HG02798 (cell line): ENCODE data around the gene SUPT3H.
"Not testable (repeated sequence)": the region's sequence is repeated elsewhere in the genome, so short reads cannot be mapped to it uniquely, and the experiment has no call there.

Experiments
- ATAC-seq: cut with Tn5 transposase; IDR thresholded peaks from one replicate; pipeline ENCODE4 v1.9.1; 2021; ENCODE audit warnings: mild to moderate bottlenecking; ENCODE audit not compliant: unreplicated experiment, poor library complexity

Gene SUPT3H

DNA sequence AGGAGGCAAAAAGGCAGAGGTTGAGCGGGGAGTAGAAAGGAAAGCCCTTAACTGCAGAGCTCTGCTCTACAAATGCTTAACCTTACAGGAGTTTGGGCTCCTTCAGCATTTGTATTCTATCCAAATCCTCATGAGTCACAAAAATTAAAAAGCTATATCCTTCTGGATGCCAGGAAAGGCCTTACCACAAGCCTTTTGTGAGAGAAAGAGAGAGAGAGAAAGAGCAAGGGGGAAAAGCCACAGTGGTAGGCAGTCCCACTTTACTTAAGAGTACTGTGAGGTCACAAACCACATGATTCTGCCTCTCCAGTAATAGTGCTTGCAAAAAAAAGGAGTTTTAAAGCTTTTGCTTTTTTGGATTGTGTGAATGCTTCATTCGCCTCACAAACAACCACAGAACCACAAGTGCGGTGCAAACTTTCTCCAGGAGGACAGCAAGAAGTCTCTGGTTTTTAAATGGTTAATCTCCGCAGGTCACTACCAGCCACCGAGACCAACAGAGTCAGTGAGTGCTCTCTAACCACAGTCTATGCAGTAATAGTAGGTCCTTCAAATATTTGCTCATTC is 49.7 kb downstream of the SUPT3H start, which contains the start of gene RUNX2:
RUNX2 (plus strand) TSS at position 375 of the 567 bp plus-strand sequence. CDS start 397 bp downstream, outside the sequence.
- ATAC-seq, result no peak

DNA sequence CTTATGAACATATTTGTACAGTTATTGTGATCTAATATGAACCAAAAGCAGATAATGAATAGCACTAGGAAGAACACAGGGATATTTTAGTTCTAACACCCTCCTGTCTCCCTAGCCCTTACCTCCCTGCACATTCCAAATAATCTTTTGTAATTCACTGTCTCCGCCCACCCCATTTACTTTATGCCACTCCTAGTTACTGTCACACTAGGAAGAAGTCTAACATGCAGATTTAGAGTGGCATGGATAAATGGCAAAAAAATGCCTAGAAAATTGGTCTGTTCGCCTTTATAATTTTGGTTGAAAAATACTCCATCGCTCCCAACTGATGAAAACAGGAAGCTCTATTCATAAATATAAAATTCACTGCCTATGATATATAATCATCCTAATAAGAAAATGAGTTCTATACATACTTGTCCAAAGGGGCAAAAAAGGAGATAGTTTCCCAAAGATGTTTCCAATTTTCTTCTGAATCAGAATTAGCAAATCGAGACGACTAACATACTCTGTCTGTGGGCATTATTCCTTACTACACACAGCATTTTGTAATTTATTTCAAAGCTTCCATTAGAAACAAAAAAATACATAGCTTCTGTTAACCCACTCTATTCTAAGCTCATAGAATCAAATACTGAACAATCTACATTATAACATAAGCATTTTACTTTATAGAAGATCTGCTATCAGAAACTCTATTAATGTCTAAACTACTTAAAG is 50.9 kb downstream of the SUPT3H start:
- no peak for ATAC-seq

DNA sequence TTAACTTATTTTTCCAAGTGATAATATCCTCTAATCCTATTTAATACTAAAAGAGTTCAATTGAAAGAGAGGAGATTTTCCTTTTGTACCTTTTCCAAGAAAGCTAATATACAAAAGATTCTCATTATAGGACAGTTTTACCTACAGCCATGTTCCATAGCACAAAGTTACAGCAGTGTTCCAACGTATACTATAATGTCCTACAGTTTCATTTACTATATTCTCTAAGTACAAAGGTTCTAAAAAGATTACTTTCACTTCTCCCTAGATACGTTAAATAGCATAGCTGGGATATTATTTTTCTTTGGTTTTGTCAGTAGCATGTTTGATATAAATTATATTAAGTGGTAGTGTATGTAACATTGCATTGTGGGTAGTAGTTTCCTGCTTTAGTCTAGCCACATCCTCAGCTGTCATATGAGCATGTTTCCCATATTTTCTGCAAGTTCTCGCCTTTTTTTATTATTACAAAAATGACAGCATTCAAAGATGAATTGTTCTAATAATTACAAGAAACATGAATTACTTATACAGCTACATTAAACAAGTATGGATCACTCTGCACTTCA is 54.0 kb downstream of the SUPT3H start:
- ATAC-seq, result no peak

DNA sequence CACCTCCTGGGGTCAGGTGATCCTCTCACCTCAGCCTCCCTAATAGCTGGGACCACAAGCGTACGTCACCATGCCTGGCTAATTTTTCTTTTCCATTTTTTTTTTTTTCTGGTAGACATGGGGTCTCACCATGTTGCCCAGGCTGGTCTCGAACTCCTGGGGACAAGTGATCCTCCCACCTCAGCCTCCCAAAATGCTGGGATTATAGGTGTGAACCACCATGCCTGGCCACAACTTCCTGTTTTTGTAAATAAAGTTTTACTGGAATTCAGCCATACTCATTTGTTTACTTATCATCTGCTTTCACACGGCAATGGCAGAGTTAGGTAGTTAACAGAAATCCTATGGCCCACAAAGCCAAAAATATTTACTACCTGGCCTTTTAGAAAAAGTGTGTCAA is 57.4 kb downstream of the SUPT3H start:
- no peak for ATAC-seq

DNA sequence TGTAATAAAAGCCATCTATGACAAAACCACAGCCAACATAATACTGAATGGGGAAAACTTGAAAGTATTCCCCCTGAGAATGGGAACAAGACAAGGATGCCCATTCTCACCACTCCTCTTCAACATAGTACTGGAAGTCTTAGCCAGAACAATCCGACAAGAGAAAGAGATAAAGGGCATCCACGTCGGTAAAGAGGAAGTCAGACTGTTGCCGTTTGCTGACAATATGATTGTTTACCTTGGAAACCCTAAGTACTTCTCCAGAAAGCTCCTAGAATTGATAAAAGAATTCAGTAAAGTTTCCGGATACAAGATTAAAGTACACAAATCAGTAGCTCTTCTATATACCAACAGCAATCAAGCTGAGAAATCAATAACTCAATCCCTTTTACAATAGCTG is 63.6 kb downstream of the SUPT3H start:
- no peak for ATAC-seq

DNA sequence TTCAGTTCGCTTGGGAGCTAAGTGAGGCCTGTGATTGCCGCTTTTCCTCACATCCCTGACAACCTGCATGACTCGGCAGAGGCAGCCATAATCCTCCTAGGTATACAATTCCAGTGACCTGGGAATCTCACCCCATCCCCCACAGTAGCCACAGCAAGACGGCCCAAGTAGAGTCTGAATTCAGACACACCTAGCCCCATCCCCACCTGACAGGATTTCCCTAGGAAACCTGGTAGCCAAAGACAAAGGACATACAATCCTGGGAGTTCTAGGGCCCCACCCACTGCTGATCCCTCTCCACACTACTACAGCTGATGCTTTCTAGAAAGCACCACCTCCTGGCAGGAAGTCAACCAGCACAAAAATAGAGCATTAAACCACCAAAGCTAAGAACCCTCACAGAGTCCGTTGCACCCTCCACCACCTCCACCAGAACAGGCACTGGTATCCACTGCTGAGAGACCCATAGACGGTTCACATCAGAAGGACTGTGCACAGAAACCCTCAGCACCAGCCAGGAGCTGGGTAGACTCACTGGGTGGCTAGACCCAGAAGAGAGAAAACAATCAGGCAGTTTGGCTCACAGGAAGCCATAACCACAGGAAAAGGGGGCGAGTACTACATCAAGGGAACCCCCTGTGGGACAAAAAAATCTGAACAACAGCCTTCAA is 67.5 kb downstream of the SUPT3H start:
- ATAC-seq, result no peak

DNA sequence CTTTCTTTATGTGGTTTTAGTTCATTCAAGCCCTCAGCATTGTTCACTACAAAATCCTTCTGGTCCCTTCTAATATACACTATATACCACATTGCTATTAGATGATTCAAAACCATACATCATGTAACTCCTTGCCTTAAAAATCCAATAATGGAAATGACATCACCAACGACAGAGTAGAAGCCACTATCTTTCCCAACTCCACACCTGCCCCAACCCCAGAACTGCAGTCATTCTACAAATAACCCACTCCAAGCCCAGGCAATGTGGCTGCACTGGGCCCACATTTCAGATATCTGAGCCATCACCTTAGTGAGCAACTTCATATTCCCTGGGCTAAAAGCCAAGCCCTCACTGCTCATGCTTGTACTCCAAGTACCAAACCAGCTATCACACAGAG is 72.2 kb downstream of the SUPT3H start:
- no peak for ATAC-seq

DNA sequence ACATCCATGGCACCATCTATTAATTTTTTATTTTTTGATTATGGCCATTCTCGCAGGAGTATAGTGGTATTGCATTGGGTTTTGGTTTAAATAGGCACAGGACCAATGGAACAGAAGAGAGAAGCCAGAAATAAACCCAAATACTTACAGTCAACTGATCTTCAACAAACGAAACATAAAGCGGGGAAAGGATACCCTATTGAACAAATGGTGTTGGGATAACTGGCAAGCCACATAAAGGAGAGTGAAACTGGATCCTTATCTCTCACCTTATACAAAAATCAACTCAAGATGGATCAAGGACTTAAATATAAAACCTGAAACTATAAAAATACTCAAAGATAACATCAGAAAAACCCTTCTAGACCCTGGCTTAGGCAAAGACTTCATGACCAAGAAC is 74.9 kb downstream of the SUPT3H start:
- ATAC-seq, result no peak

DNA sequence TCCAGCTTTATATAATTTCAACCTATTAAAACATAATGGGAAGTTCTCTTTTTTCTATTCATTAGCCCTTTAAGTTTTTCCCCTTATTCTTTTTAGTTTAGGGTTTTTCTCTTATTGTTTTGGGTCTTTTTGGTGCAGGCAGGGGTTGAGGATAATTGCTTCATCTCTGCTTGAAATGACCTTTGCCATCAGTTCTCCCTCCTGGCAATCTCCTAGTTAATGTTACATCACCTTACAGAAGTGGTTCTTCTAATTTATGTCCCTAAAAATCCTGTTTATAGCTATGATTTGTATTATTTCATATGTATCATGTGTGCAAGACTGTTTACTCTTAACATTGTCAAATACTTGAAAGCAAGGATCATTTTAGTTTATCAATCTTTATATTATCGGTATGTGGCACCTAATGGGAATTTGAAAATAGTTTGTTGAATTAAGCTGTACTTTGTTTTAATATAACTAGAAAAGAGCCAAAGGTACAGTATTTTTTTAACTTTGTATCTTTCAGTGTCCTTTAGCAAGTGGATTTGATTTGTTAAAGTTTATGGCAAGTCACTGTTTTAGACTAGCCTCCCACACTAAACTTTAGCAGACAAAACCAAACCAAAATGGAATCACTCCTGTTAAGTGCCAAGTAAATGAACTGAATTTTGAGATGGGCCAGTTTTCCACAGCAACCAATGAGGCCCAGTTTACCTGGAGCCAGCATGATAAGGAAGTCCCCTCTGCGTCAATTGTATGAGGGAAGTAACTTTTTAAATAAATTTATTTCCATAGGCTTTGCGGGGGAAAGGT is 76.2 kb downstream of the SUPT3H start:
- no peak for ATAC-seq

DNA sequence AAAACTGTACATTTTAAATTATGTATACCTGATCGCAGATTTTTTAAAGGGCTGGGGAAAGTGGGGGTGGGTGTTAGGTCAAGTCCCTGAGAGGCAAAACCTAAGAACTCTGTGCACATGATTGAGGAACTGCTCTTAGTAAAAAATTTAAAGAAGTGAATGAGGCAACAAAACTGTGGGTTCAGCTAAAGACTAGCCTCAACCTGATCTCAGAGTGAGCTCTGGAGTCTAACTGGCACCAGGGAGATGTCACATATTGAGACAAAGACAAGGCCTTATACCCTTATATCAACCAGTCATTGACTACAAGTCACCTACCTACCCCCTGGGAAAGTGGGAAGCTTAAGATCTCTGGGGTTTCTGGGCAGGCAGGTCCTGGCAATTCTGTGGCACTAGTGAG is 77.0 kb downstream of the SUPT3H start:
- ATAC-seq, result no peak

DNA sequence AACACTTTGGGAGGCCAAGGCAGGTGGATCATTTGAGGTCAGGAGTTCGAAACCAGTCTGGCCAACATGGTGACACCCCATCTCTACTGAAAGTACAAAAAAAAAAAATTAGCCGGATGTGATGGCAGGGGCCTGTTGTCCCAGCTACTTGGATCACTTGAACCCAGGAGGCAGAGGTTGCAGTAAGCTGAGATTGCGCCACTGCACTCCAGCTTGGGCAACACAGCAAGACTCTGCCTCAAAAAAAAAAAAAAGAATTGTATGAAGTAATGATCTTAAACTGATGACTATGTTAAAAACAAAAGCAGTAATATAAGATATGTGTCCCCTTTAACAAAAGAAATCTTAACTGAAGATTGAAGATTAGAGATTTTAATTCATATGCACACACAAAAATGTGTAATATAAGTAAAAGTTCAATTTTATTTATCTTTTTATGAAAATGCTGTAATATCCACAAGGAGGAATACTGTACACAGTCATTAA is 78.6 kb downstream of the SUPT3H start:
- no peak for ATAC-seq

DNA sequence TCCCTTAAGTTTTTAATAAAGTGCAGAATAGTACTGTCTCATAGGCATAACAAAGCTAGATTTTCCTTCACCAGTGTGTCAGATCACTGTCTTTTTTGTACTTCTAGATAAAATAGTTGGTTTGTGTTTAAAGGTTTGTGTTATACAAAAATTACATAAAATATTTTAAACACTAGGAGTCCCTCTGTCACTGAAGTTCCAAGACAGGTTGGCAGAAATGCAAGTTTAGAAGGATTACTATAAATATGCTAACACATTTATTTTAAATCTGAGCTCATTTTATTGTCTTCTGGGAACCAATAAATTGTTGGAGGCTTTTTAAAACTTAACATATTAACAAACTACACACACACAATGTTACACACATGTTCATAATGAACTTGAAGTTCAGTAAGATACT is 80.4 kb downstream of the SUPT3H start:
- ATAC-seq, result no peak

DNA sequence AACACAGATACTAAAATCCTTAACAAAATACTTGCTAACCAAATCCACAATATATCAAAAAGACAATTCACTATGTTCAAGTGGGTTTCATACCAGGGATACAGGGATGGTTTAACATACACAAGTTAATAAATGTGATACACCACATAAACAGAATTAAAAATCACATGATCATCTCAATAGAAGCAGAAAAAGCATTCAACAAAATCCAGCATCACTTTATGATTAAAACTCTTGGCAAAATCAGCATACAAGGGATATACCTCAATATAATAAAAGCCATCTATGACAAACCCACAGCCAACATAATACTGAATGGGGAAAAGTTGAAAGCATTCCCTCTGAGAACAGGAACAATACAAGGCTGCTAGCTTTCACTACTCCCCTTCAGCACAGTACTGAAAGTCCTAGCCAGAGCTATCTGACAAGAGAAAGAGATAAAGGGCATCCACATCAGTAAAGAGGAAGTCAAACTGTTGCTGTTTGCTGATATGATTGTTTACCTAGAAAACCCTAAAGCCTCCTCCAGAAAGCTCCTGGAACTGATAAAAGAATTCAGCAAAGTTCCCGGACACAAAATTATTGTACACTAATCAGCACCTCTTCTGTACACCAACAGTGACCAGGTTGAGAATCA is 83.6 kb downstream of the SUPT3H start:
- ATAC-seq, result not testable (repeated sequence)

DNA sequence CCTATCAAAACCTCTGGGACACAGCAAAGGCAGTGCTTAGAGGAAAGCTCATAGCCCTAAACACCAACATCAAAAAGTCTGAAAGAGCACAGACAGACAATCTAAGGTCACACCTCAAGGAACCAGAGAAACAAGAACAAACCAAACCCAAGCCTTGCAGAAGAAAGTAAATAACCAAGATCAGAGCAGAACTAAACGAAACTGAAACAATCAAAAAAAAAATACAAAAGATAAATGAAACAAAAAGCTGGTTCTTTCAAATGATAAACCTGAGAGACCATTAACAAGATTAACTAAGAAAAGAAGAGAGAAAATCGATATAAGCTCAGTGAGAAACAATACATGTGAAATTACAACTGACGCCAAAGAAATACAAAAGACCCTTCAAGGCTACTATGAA is 84.4 kb downstream of the SUPT3H start:
- no peak for ATAC-seq

DNA sequence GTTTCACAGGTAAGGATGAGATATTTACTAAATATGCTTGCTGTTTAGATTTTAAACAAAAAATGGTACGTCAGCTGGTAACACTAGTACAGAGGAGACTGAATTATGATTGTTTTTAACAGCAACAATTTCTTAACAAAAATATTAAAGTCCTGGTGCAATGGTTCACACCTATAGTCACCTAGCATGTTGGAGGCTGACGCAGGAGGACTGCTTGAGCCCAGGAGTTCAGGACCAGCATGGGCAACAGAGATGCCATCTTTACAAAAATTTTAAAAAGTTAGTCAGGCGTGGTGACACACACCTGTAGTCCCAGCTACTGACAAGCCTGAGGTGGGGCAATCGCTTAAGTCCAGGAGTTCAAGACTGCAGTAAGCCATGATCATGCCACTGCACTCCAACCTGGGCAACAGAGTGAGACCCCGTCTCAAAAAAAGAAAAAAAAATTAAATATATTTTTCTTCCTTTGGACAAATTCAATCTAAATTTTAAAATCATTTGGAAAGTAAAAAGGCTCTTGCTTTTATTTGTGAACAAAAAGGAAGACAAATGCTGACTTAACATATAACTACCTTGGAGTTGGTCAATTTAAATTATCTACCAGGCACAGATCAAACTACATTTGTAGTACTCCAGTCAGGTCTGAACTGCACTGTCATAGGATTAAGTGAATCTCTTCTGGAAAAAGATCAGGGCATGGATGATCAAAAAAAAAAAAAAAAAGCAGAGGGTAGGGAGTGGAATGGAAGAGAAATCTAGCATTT is 87.8 kb downstream of the SUPT3H start:
- no peak for ATAC-seq

DNA sequence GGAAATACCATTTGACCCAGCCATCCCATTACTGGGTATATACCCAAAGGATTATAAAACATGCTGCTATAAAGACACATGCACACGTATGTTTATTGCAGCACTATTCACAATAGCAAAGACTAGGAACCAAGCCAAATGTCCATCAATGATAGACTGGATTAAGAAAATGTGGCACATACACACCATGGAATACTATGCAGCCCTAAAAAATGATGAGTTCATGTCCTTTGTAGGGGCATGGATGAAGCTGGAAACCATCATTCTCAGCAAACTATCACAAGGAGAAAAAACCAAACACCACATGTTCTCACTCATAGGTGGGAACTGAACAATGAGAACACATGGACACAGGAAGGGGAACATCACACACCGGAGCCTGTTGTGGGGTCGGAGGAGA is 91.0 kb downstream of the SUPT3H start:
- ATAC-seq, result not testable (repeated sequence)

DNA sequence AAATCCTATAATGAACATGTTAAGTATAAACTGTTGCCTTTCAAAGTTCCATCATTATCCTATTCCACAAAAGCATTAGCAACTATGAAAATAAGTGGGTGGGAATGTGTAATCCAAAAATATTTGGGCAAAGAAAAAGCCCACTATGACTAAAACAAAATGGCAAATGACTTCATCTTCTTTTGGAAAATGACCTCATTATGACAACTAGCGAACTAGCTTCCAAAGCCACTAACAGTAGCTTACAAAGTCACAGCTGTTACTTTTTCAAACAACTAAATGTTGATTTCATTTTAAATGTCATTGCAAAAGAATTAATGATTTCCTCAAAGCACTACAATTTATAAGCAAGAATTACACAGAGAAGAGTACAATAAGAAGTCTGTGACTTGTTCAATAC is 99.4 kb downstream of the SUPT3H start:
- no peak for ATAC-seq

DNA sequence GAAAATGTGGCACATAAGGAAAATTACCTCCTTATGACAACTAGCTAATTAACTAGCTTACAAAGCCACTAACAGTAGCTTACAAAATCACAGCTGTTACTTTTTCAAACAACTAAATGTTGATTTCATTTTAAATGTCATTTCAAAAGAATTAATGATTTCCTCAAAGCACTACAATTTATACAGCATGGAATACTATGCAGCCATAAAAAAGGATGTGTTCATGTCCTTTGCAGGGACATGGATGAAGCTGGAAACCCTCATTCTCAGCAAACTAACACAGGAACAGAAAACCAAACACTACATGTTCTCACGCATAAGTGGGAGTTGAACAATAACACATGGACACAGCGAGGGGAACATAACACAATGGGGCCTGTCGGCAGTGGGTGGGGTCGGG is 100.0 kb downstream of the SUPT3H start:
- not testable (repeated sequence) for ATAC-seq

DNA sequence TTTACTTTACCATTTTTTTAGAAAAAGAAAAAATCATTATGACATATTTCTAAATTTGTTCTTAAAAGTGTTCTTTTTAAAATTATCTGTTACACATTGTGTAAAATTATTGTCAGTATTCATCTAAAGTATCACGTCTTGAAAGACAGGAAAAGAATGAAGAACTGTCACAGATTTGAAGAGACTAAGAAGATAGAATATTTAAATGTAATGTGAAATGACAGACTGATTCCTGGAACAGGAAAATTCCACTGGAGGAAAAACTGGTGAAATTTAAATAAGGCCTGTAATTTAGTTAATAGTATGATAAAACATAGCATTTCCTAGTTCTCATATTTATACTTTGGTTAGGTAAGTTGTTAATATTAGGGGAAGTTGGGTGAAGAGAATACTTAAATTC is 102.4 kb downstream of the SUPT3H start:
- ATAC-seq, result no peak
